GM23338 (cell line): ENCODE results near the gene NUDT16L1. TPM values are rescaled to one million over a fixed set of nuclear protein-coding genes. Genes with fewer than 3 reads are reported as not detected.

Experiments
- ATAC-seq: fragments of 200-7000 bp; cut with Tn5 transposase; 3 replicates; pipeline ENCODE4 v1.9.1; 2020
- DNase-seq: peaks from one replicate; pipeline ENCODE4 v3.0.0-alpha.2; 2015; ENCODE audit warnings: low spot score
- H2AFZ ChIP-seq: fragments of 200-600 bp; sonication (generic); 2 replicates; pipeline ENCODE4 v1.8.0; 2016; ENCODE audit warnings: antibody characterized with exemption, mild to moderate bottlenecking, moderate library complexity
- H3F3A ChIP-seq: fragments of 200-600 bp; sonication (generic); replicated peaks from 2 replicates; pipeline ENCODE4 v1.8.0; 2017; ENCODE audit warnings: antibody characterized with exemption, mixed run types, low read depth
- H3K27ac ChIP-seq: fragments of 200-600 bp; sonication (generic); 2 replicates; pipeline ENCODE4 v1.6.1; 2016; ENCODE audit warnings: low read depth
- H3K27me3 ChIP-seq: fragments of 200-600 bp; sonication (generic); 2 replicates; pipeline ENCODE4 v1.8.0; 2016; ENCODE audit warnings: mild to moderate bottlenecking, mixed run types, moderate library complexity; ENCODE audit not compliant: insufficient read depth
- H3K36me3 ChIP-seq: fragments of 200-600 bp; sonication (generic); 2 replicates; pipeline ENCODE4 v1.8.0; 2016; ENCODE audit warnings: mild to moderate bottlenecking; ENCODE audit not compliant: insufficient read depth
- H3K4me1 ChIP-seq: fragments of 200-600 bp; sonication (generic); 2 replicates; pipeline ENCODE4 v1.8.0; 2016; ENCODE audit warnings: mild to moderate bottlenecking, moderate library complexity; ENCODE audit not compliant: insufficient read depth
- H3K4me2 ChIP-seq: fragments of 200-600 bp; sonication (generic); 2 replicates; pipeline ENCODE4 v1.7.1; 2017; ENCODE audit warnings: mixed run types
- H3K4me3 ChIP-seq: fragments of 200-600 bp; sonication (generic); 2 replicates; pipeline ENCODE4 v1.6.1; 2016; ENCODE audit warnings: mixed run types
- H3K79me2 ChIP-seq: fragments of 200-600 bp; sonication (generic); replicated peaks from 2 replicates; pipeline ENCODE4 v1.8.0; 2017; ENCODE audit warnings: mild to moderate bottlenecking; ENCODE audit not compliant: insufficient read depth
- H3K9me2 ChIP-seq: fragments of 200-600 bp; sonication (generic); 2 replicates; pipeline ENCODE4 v1.8.0; 2017; ENCODE audit not compliant: insufficient read depth
- H4K20me1 ChIP-seq: fragments of 200-600 bp; sonication (generic); replicated peaks from 2 replicates; pipeline ENCODE4 v1.8.0; 2017; ENCODE audit warnings: mild to moderate bottlenecking; ENCODE audit not compliant: insufficient read depth
- H3K27ac Mint-ChIP-seq: 2 replicates; pipeline ENCODE4 v1.8.0; 2020; ENCODE audit warnings: inconsistent platforms, mild to moderate bottlenecking, moderate library complexity, mixed read lengths
- H3K27me3 Mint-ChIP-seq: 3 replicates; pipeline ENCODE4 v1.8.0; 2022; ENCODE audit warnings: low read depth, mild to moderate bottlenecking, moderate library complexity, mixed read lengths, inconsistent platforms; ENCODE audit not compliant: insufficient read depth, poor library complexity
- H3K36me3 Mint-ChIP-seq: 3 replicates; pipeline ENCODE4 v1.8.0; 2021; ENCODE audit warnings: low read depth, mild to moderate bottlenecking, inconsistent platforms, moderate library complexity, mixed read lengths
- H3K4me1 Mint-ChIP-seq: 3 replicates; pipeline ENCODE4 v1.8.0; 2020; ENCODE audit warnings: mild to moderate bottlenecking, inconsistent platforms, mixed read lengths
- H3K4me3 Mint-ChIP-seq: 3 replicates; pipeline ENCODE4 v1.8.0; 2021; ENCODE audit warnings: moderate library complexity, mild to moderate bottlenecking, inconsistent platforms, mixed read lengths
- H3K9me3 Mint-ChIP-seq: 3 replicates; pipeline ENCODE4 v1.8.0; 2020; ENCODE audit warnings: moderate library complexity, mild to moderate bottlenecking, inconsistent platforms, mixed read lengths
- CREB1 ChIP-seq: fragments of 250-450 bp; sonication (Bioruptor Pico); IDR thresholded peaks from 2 replicates; pipeline ENCODE4 v1.5.0; 2020; ENCODE audit warnings: low read depth, mild to moderate bottlenecking, moderate library complexity
- EZH2 ChIP-seq: fragments of 200-600 bp; sonication (generic); IDR thresholded peaks from one replicate; pipeline ENCODE4 v1.8.0; 2017; ENCODE audit warnings: antibody characterized with exemption, mild to moderate bottlenecking, low read depth; ENCODE audit not compliant: unreplicated experiment
- EZH2phosphoT487 ChIP-seq: fragments of 200-600 bp; sonication (generic); IDR thresholded peaks from one replicate; pipeline ENCODE4 v1.8.1; 2018; ENCODE audit warnings: antibody characterized with exemption; ENCODE audit not compliant: unreplicated experiment
- JUNB ChIP-seq: IDR thresholded peaks from one replicate; pipeline ENCODE4 v1.6.1; 2016; ENCODE audit warnings: antibody characterized with exemption; ENCODE audit not compliant: unreplicated experiment
- NANOG ChIP-seq: IDR thresholded peaks from 2 replicates; pipeline ENCODE4 v1.6.1; 2016; ENCODE audit warnings: antibody characterized with exemption, borderline replicate concordance
- POLR2AphosphoS5 ChIP-seq: IDR thresholded peaks from 2 replicates; pipeline ENCODE4 v1.6.1; 2016; ENCODE audit warnings: antibody characterized with exemption, low read depth
- STAT1 ChIP-seq: IDR thresholded peaks from one replicate; pipeline ENCODE4 v1.6.1; 2016; ENCODE audit warnings: antibody characterized with exemption; ENCODE audit not compliant: unreplicated experiment
- ZNF114 ChIP-seq: fragments of 250-450 bp; sonication (Bioruptor Pico); IDR thresholded peaks from 2 replicates; pipeline ENCODE4 v1.5.0; 2020; ENCODE audit warnings: mild to moderate bottlenecking, moderate library complexity
- ZNF331 ChIP-seq: fragments of 250-450 bp; sonication (Bioruptor Pico); IDR thresholded peaks from 2 replicates; pipeline ENCODE4 v1.5.0; 2020; ENCODE audit warnings: low read depth, mild to moderate bottlenecking, moderate library complexity
- polyA plus RNA-seq: library from polyadenylated mRNA; unstranded; fragments of >200 nt; fragmentation: Nextera tagmentation; extraction: Ambion mirVana; gene quantifications from 2 replicates; pipeline ENCODE4 v1.2.1, GENCODE V29; 2016
- total RNA-seq: library from RNA; depleted of rRNA; stranded (reverse); fragments of >200 nt; shearing (Covaris generic); gene quantifications from 2 replicates; pipeline ENCODE4 v1.2.3, GENCODE V29; 2014
- TF ChIP-seq, protein P1 (sequence below), 2 experiments: fragments of 200-600 bp in 1 of 2; sonication (generic) in 1 of 2; conservative IDR thresholded peaks; 2 replicates each; pipeline versions ENCODE4 v1.5.1 to v1.6.1; 2016 to 2017; ENCODE audit warnings: antibody characterized with exemption in 2 of 2, low read depth in 2 of 2, mild to moderate bottlenecking in 2 of 2, moderate library complexity in 1 of 2
- TF ChIP-seq, protein P2 (sequence below): IDR thresholded peaks from one replicate; pipeline ENCODE4 v1.6.1; 2018; ENCODE audit warnings: antibody characterized with exemption; ENCODE audit not compliant: unreplicated experiment
- TF ChIP-seq, protein P3 (sequence below): IDR thresholded peaks from 2 replicates; pipeline ENCODE4 v1.6.1; 2016; ENCODE audit warnings: antibody characterized with exemption

NUDT16L1 gene
- total and polyA plus RNA-seq, 2 experiments from 2014 or later: 37.1 to 80.4 TPM

GRCh38 chr16:4728676-4729075, 35.3 kb downstream of the NUDT16L1 start:
- Histone ChIP-seq H3K4me2 (no peak overlapping the region), H3K79me2 (peaks cover 47% of the 10 kb centered on the region), H3K27me3 (no peaks in the 10 kb centered on the region), H3K36me3 (peaks cover 16% of the 10 kb centered on the region), H3F3A (peaks cover 26% of the 10 kb centered on the region; the same call in 1 of the 2 replicates), H3K9me2 (no peaks in the 10 kb centered on the region), H3K4me1 (peaks cover 4% of the 10 kb centered on the region; the same call in 1 of the 2 replicates), H2AFZ (no peak overlapping the region), H3K27ac (no peak overlapping the region), H4K20me1 (peaks cover 6% of the 10 kb centered on the region), H3K4me3 (no peak overlapping the region)
- H3K27ac Mint-ChIP-seq: no peak overlapping the region
- DNase-seq (no peak), ATAC-seq (no peak)
- H3K27me3 Mint-ChIP-seq: peaks cover under 1% of the 10 kb centered on the region
- H3K36me3 Mint-ChIP-seq: peaks cover 47% of the 10 kb centered on the region
- H3K4me3 Mint-ChIP-seq: no peak overlapping the region
- no peaks in the 10 kb centered on the region; the same call in 2 of the 3 replicates for H3K9me3 Mint-ChIP-seq
- TF ChIP-seq POLR2AphosphoS5 (no peak), EZH2 (no peak), JUNB (no peak), NANOG (no peak), EZH2phosphoT487 (no peak), ZNF331 (CRISPR knock-in tag) (no peak), CREB1 (no peak), STAT1 (no peak), ZNF114 (CRISPR knock-in tag) (no peak)
- TF ChIP-seq, protein P1, sequence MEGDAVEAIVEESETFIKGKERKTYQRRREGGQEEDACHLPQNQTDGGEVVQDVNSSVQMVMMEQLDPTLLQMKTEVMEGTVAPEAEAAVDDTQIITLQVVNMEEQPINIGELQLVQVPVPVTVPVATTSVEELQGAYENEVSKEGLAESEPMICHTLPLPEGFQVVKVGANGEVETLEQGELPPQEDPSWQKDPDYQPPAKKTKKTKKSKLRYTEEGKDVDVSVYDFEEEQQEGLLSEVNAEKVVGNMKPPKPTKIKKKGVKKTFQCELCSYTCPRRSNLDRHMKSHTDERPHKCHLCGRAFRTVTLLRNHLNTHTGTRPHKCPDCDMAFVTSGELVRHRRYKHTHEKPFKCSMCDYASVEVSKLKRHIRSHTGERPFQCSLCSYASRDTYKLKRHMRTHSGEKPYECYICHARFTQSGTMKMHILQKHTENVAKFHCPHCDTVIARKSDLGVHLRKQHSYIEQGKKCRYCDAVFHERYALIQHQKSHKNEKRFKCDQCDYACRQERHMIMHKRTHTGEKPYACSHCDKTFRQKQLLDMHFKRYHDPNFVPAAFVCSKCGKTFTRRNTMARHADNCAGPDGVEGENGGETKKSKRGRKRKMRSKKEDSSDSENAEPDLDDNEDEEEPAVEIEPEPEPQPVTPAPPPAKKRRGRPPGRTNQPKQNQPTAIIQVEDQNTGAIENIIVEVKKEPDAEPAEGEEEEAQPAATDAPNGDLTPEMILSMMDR (conservative IDR thresholded peaks at IDR 0.05; ENCODE audit: low read depth in 2 of 2): no peak
- TF ChIP-seq, protein P2, sequence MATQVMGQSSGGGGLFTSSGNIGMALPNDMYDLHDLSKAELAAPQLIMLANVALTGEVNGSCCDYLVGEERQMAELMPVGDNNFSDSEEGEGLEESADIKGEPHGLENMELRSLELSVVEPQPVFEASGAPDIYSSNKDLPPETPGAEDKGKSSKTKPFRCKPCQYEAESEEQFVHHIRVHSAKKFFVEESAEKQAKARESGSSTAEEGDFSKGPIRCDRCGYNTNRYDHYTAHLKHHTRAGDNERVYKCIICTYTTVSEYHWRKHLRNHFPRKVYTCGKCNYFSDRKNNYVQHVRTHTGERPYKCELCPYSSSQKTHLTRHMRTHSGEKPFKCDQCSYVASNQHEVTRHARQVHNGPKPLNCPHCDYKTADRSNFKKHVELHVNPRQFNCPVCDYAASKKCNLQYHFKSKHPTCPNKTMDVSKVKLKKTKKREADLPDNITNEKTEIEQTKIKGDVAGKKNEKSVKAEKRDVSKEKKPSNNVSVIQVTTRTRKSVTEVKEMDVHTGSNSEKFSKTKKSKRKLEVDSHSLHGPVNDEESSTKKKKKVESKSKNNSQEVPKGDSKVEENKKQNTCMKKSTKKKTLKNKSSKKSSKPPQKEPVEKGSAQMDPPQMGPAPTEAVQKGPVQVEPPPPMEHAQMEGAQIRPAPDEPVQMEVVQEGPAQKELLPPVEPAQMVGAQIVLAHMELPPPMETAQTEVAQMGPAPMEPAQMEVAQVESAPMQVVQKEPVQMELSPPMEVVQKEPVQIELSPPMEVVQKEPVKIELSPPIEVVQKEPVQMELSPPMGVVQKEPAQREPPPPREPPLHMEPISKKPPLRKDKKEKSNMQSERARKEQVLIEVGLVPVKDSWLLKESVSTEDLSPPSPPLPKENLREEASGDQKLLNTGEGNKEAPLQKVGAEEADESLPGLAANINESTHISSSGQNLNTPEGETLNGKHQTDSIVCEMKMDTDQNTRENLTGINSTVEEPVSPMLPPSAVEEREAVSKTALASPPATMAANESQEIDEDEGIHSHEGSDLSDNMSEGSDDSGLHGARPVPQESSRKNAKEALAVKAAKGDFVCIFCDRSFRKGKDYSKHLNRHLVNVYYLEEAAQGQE: no peak
- TF ChIP-seq, protein P3, sequence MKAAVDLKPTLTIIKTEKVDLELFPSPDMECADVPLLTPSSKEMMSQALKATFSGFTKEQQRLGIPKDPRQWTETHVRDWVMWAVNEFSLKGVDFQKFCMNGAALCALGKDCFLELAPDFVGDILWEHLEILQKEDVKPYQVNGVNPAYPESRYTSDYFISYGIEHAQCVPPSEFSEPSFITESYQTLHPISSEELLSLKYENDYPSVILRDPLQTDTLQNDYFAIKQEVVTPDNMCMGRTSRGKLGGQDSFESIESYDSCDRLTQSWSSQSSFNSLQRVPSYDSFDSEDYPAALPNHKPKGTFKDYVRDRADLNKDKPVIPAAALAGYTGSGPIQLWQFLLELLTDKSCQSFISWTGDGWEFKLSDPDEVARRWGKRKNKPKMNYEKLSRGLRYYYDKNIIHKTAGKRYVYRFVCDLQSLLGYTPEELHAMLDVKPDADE: no peak
- peaks cover 3% of the 10 kb centered on the region; the same call in 2 of the 3 replicates for H3K4me1 Mint-ChIP-seq
